Adipose tissue (tissue), 3 donors: ENCODE measurements around the gene OR51B4. TPM values are rescaled to one million over a fixed set of nuclear protein-coding genes. Genes with fewer than 3 reads are reported as not detected.
"Not testable (repeated sequence)": the region's sequence is repeated elsewhere in the genome, so short reads cannot be mapped to it uniquely, and the experiment has no call there.

Source experiments
- H3K27ac ChIP-seq: one replicate; pipeline ENCODE4 v1.5.1; 2013; ENCODE audit warnings: low read depth, low read length
- WGBS, 3 donors: extraction: QIAGEN DNeasy Blood & Tissue Kit; methylation state at CpG; one replicate each; pipeline ENCODE4 v1.1.7; 2013; 5-methylcytosine and 5-hydroxymethylcytosine counted together
- polyA plus RNA-seq, 3 donors: library from polyadenylated mRNA; stranded (reverse); fragments of 200-250 nt; gene quantifications; one replicate each; pipeline ENCODE4 v1.2.3, GENCODE V29; 2013
- donor health status: healthy with polysubstance abuse.
- donor health status: Bipolar disorder and iron deficiency.
- donor health status: healthy.

The OR51B4 gene
- polyA plus RNA-seq, 3 donors: not detected

DNA sequence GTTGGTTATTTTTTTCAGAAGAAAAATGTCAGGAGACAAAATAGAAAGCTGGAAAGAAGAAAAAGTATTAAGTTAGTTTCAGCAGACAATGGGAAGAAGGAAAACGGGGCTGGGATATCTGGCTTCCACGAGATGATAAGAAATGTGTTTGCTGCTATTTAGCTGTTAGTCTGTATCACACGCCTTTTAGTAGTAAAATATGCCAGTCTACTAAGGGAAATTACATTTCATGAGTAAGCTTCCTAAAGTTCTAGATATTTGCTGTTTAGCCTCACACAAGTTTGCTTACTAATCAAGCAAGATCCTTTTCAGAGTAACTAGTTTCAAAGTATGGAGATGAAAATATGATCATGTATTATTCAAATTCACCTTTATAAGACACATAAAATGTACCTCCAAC, 1.5 kb downstream of the OR51B4 start:
- WGBS, 3 donors: 53 to 64% (median 61%) methylated on average over 3 of the region's 3 CpGs
- no peak overlapping the region for H3K27ac ChIP-seq

GRCh38 chr11:5298451-5298850, 3.3 kb downstream of the OR51B4 start:
- WGBS, 3 donors: 3 to 76% (median 69%) methylated on average over 1 of the region's 1 CpG
- H3K27ac ChIP-seq: no peak overlapping the region

GRCh38 chr11:5297721-5298323, 3.9 kb downstream of the OR51B4 start:
- WGBS, 3 donors: 56 to 68% (median 60%) methylated on average over 4 of the region's 4 CpGs

DNA sequence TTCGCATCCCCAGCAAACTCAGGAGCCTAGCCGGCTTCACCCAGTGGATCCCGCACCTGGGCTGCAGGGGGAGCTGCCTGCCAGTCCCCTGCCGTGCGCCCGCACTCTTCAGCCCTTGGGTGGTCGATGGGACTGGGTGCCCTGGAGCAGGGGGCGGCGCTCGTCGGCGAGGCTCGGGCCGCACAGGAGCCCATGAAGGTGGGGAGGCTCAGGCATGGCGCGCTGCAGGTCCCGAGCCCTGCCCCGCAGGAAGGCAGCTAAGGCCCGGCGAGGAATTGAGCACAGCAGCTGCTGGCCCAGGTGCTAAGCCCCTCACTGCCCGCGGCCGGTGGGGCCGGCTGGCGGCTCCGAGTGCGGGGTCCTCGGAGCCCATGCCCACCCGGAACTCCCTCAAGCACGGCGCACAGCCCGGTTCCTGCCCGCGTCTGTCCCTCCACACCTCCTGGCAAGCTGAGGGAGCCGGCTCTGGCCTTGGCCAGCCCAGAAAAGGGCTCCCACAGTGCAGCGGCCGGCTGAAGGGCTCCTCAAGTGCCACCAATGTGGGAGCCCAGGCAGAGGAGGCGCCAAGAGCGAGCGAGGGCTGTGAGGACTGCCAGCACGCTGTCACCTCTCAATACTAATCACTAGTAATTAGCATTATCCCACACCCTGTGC, 7.3 kb downstream of the OR51B4 start:
- H3K27ac ChIP-seq: not testable (repeated sequence)
- 92 to 94% (median 92%) methylated on average over 29 to 41 of the region's 41 CpGs for WGBS, 3 donors

More at GRCh38 chr11:5297721-5298323, 3.9 kb downstream of the OR51B4 start:
- no peak overlapping the region for H3K27ac ChIP-seq

DNA sequence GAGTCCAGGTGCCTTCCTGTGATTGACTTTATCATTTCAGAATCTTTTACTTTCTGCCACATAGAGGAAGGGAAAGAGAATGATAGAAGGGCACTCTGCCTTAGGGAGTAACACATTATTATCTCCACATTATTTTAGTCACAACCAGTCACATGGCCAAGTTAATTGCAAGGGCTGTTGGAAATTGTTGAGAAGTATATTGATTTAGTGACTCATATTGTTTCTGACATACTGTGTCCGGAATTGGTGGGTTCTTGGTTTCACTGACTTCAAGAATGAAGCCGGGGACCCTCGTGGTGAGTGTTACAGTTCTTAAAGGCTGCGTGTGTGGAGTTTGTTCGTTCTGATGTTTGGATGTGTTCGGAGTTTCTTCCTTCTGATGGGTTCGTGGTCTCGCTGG, 8.7 kb downstream of the OR51B4 start:
- WGBS, 3 donors: 85 to 91% (median 89%) methylated on average over 8 of the region's 8 CpGs
- no peak overlapping the region for H3K27ac ChIP-seq

- H3K27ac ChIP-seq: no peak overlapping the region
- WGBS, 3 donors: 64 to 82% (median 78%) methylated on average over 1 of the region's 1 CpG
These were observed 10.4 kb downstream of the OR51B4 start for GRCh38 chr11:5291207-5291838.

GRCh38 chr11:5290106-5290505, 11.6 kb downstream of the OR51B4 start:
- 89 to 94% (median 92%) methylated on average over 1 of the region's 1 CpG for WGBS, 3 donors
- no peak overlapping the region for H3K27ac ChIP-seq

GRCh38 chr11:5289696-5290095, 12.1 kb downstream of the OR51B4 start:
- no peak overlapping the region for H3K27ac ChIP-seq

DNA sequence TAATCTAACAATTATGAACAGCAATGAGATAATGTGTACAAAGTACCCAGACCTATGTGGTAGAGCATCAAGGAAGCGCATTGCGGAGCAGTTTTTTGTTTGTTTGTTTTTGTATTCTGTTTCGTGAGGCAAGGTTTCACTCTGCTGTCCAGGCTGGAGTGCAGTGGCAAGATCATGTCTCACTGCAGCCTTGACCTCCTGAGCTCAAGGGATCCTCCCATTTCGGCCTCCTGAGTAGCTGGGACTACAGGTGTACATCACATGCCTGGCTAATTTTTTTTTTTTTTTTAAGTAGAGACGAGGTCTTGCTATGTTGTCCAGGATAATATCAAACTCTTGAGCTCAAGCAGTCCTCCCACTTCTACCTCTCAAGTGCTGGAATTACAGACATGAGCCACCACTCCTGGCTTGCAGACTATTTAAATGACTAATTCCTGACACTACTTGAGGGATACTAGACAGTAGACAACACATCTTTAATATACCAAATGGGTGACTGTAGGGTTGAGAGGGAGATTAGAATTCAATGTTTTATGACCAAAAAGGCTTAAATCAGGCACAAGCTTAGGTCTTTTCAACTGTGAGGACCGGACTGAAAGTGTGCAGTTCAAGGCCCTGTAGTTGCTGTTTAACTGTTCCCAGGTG, 12.7 kb downstream of the OR51B4 start:
- 81 to 87% (median 85%) methylated on average over 6 of the region's 6 CpGs for WGBS, 3 donors
- H3K27ac ChIP-seq: no peak overlapping the region

DNA sequence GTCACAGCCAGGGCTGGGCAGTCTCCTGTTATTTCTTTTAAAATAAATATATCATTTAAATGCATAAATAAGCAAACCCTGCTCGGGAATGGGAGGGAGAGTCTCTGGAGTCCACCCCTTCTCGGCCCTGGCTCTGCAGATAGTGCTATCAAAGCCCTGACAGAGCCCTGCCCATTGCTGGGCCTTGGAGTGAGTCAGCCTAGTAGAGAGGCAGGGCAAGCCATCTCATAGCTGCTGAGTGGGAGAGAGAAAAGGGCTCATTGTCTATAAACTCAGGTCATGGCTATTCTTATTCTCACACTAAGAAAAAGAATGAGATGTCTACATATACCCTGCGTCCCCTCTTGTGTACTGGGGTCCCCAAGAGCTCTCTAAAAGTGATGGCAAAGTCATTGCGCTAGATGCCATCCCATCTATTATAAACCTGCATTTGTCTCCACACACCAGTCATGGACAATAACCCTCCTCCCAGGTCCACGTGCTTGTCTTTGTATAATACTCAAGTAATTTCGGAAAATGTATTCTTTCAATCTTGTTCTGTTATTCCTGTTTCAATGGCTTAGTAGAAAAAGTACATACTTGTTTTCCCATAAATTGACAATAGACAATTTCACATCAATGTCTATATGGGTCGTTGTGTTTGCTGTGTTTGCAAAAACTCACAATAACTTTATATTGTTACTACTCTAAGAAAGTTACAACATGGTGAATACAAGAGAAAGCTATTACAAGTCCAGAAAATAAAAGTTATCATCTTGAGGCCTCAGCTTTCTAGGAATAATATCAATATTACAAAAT, 13.4 kb downstream of the OR51B4 start:
- no peak overlapping the region for H3K27ac ChIP-seq
- 68 to 77% (median 76%) methylated on average over 7 of the region's 7 CpGs for WGBS, 3 donors

GRCh38 chr11:5286901-5287300, 14.8 kb downstream of the OR51B4 start:
- WGBS, 3 donors: 70 to 80% (median 75%) methylated on average over 3 of the region's 3 CpGs
- H3K27ac ChIP-seq: no peak overlapping the region

- H3K27ac ChIP-seq: no peak overlapping the region
- WGBS, 3 donors: 17 to 50% (median 48%) methylated on average over 1 of the region's 1 CpG
These were observed 15.4 kb downstream of the OR51B4 start for GRCh38 chr11:5286351-5286750.

DNA sequence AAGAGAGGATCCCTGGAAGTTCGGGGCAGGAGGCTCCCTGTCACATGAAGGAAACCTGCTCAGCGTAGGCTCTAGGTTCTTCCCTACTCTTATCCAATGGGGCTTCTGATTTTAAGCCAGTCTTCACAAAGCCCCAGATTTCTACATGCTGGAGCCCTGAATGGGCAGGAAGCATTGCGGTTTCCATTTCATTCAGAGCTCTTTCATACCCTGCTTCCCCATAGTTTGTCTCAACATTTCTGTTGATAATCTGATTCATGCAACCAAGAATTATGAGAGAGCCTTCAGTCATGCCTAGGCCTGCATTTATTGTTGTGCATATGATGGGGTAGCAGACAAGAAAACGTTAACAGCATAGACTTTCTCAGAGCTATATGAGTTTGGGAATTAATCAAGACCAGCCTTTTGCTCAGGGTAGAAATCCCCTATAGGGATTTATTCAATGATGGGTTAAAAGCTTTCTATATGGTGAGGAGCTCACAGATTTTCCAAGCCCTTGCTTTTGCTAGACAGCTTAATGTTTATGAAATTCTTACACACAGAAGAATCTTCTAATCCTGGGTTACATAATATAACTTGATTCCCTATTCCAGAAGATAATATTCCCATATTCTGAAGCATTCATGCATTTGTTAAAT, 15.9 kb downstream of the OR51B4 start:
- WGBS, 3 donors: 81 to 83% (median 82%) methylated on average over 4 of the region's 4 CpGs
- H3K27ac ChIP-seq: no peak overlapping the region

DNA sequence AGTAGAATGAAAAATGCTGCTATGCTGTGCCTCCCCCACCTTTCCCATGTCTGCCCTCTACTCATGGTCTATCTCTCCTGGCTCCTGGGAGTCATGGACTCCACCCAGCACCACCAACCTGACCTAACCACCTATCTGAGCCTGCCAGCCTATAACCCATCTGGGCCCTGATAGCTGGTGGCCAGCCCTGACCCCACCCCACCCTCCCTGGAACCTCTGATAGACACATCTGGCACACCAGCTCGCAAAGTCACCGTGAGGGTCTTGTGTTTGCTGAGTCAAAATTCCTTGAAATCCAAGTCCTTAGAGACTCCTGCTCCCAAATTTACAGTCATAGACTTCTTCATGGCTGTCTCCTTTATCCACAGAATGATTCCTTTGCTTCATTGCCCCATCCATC, 17.1 kb downstream of the OR51B4 start:
- WGBS, 3 donors: 77 to 91% (median 90%) methylated on average over 2 of the region's 2 CpGs
- no peak overlapping the region for H3K27ac ChIP-seq

DNA sequence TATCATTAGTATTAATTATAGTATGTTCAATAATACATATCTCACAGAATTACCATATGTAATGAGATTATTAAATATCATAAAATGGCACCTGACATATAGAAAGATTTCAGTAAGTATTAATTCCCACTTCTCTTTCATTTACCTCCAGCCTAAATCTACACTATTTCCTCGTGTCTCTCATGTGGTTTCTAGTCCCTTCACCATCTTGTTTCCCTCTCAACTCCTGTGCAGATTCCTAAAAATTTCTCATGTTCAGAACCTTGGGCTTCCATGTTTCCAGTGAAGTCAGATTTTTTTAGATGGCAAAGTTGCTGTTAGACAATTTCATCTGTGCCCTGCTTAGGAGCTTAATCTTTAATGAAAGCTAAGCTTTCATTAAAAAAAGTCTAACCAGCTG, 17.9 kb downstream of the OR51B4 start:
- no peak overlapping the region for H3K27ac ChIP-seq
- WGBS, 3 donors: 65 to 70% (median 70%) methylated on average over 1 of the region's 1 CpG

- 73 to 79% (median 79%) methylated on average over 3 of the region's 3 CpGs for WGBS, 3 donors
- no peak overlapping the region for H3K27ac ChIP-seq
These were observed 18.7 kb downstream of the OR51B4 start for GRCh38 chr11:5283086-5283485.

- 66 to 94% (median 87%) methylated on average over 2 of the region's 2 CpGs for WGBS, 3 donors
- no peak overlapping the region for H3K27ac ChIP-seq
These were observed 19.1 kb downstream of the OR51B4 start for GRCh38 chr11:5282628-5283027.

GRCh38 chr11:5281596-5281995, 20.1 kb downstream of the OR51B4 start:
- no peak overlapping the region for H3K27ac ChIP-seq
